Left kidney (tissue), 2 donors: ENCODE results near the gene ABCD3. TPM values are rescaled to one million over a fixed set of nuclear protein-coding genes. Genes with fewer than 3 reads are reported as not detected.
"Not testable (repeated sequence)": the region's sequence is repeated elsewhere in the genome, so short reads cannot be mapped to it uniquely, and the experiment has no call there.

Experiments
- DNase-seq: peaks from one replicate; pipeline ENCODE4 v3.0.0-alpha.2; 2013
- polyA plus RNA-seq: library from polyadenylated mRNA; unstranded; fragments of 120-200 nt; gene quantifications from one replicate; pipeline ENCODE4 v1.2.1, GENCODE V29; 2013; ENCODE audit not compliant: insufficient read length

The ABCD3 gene
- polyA plus RNA-seq, 1 donor, result 76.7 TPM

GRCh38 chr1:94544706-94545490, 126.7 kb downstream of the ABCD3 start:
- no peak for DNase-seq

- no peak for DNase-seq
Observed at GRCh38 chr1:94549706-94550105, 131.5 kb downstream of the ABCD3 start.

- no peak for DNase-seq
Observed at GRCh38 chr1:94550396-94550795, 132.2 kb downstream of the ABCD3 start.

- DNase-seq, result no peak
Observed at GRCh38 chr1:94550800-94551241, 132.6 kb downstream of the ABCD3 start.

GRCh38 chr1:94551449-94551848, 133.3 kb downstream of the ABCD3 start:
- DNase-seq, result no peak

GRCh38 chr1:94552071-94552586, 133.9 kb downstream of the ABCD3 start:
- no peak for DNase-seq

- DNase-seq, result no peak
Observed at GRCh38 chr1:94553323-94553730, 135.1 kb downstream of the ABCD3 start.

- no peak for DNase-seq
Observed at GRCh38 chr1:94553931-94554330, 135.7 kb downstream of the ABCD3 start.

- DNase-seq, result no peak
Observed at GRCh38 chr1:94554580-94554979, 136.4 kb downstream of the ABCD3 start.

GRCh38 chr1:94555091-94555490, 136.9 kb downstream of the ABCD3 start:
- no peak for DNase-seq

- DNase-seq, result no peak
Observed at GRCh38 chr1:94559921-94560320, 141.7 kb downstream of the ABCD3 start.

- no peak for DNase-seq
Observed at GRCh38 chr1:94560333-94560732, 142.1 kb downstream of the ABCD3 start.

GRCh38 chr1:94562519-94563260, 144.5 kb downstream of the ABCD3 start:
- no peak for DNase-seq

GRCh38 chr1:94565901-94566300, 147.7 kb downstream of the ABCD3 start:
- DNase-seq, result no peak

GRCh38 chr1:94566436-94566835, 148.2 kb downstream of the ABCD3 start:
- not testable (repeated sequence) for DNase-seq

- not testable (repeated sequence) for DNase-seq
Observed at GRCh38 chr1:94567975-94568607, 149.9 kb downstream of the ABCD3 start.

Other genes with a start within 250 kb of the ABCD3 start
- gene ARHGAP29, start 180.8 kb upstream of the ABCD3 start, polyA plus RNA-seq, result 96.2 TPM
- 51.1 TPM for gene F3, start 123.4 kb downstream of the ABCD3 start, polyA plus RNA-seq